Colon (tissue), 2 donors: ENCODE data around the gene ARHGAP27.
"Not testable (repeated sequence)": the region's sequence is repeated elsewhere in the genome, so short reads cannot be mapped to it uniquely, and the experiment has no call there.

Experiments used
- FAIRE-seq: peaks from 2 replicates; lab custom pipeline; 2012; peaks lifted over from hg19 to GRCh38; lab: Jason Lieb, UNC
- donor health status: control.
- donor health status: control.

The ARHGAP27 gene, protein sequence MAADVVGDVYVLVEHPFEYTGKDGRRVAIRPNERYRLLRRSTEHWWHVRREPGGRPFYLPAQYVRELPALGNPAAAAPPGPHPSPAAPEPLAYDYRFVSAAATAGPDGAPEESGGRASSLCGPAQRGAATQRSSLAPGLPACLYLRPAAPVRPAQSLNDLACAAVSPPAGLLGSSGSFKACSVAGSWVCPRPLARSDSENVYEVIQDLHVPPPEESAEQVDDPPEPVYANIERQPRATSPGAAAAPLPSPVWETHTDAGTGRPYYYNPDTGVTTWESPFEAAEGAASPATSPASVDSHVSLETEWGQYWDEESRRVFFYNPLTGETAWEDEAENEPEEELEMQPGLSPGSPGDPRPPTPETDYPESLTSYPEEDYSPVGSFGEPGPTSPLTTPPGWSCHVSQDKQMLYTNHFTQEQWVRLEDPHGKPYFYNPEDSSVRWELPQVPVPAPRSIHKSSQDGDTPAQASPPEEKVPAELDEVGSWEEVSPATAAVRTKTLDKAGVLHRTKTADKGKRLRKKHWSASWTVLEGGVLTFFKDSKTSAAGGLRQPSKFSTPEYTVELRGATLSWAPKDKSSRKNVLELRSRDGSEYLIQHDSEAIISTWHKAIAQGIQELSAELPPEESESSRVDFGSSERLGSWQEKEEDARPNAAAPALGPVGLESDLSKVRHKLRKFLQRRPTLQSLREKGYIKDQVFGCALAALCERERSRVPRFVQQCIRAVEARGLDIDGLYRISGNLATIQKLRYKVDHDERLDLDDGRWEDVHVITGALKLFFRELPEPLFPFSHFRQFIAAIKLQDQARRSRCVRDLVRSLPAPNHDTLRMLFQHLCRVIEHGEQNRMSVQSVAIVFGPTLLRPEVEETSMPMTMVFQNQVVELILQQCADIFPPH

DNA sequence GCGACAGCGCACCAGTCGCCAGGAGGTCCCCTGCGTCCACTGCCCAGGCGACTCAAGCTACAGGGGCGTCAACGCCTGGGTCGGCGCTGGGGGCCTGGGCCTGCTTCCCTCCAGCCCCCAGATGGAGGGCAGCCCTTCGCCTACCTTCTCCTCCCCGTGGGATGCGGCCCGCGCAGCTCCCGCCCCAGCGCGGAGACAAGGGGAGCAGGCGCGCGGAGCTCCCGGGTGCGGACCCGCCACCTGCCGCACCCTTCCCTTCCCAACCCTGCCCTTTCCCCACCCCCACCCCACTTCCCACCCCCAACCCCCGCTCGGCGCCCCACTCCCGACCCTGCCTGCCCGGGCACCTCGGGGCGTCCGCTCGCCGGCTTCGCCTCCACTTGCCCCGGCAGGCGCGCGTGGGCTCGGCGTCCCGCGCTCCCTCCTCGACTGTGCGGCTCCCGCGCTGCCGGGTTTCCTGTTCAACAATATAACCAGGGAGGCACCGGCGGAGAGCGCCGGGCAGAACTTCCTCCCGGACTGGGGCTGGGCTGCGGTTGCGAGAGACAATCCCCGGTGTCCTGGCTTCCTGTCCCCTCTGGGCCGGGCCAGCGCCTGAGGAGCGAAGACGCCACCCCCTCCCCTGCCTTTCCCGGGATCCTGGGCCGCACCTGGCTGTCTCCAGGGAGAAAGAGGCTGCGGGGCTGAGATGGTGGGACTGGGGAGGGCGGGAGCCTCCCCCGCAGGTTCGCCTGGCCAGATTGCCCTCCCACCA is at the start of gene ARHGAP27:
Gene ARHGAP27 (minus strand): TSS at position 466 of the 754 bp plus-strand sequence. CDS start 2,591 bp downstream, outside the sequence.
- no peak for FAIRE-seq

DNA sequence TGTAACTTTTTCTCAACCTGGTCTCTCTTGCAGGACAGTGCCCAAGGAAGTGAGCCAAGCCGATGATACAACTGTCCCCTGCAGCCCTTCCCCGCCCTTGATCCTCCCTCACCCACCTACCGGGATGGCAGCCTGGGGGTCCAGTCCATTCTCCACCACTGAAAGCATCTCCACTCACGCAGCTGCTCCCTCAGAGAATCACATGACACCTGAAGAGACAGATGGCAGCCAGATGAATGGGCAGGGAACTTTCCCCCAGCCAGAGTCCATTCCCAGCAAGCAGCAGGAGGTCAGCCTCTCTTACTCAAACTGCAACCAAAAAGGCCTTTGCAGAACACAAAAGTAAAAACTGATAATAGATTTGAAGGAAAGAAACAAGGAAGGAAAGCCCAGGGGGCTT is 49.6 kb upstream of the ARHGAP27 start:
- FAIRE-seq: not testable (repeated sequence)

DNA sequence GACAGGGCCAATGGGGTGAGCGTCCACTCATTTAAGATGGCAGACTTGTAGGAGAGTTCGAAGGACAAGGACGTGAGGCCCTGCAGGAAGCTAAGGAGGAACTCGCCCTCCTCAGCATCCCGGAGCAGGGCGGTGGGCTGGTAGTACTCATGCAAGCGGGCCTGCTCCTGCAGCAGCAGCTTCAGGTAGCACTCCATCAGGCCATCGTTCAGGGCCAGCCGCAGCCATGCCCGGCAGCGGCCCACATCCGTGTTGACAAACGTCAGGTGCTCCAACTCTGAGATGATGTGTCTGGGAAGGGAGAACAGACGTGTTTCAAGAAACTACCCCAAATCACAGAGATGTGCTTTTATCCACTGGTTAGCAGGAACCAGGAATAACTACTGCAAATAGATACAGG is 42.8 kb upstream of the ARHGAP27 start:
- not testable (repeated sequence) for FAIRE-seq

DNA sequence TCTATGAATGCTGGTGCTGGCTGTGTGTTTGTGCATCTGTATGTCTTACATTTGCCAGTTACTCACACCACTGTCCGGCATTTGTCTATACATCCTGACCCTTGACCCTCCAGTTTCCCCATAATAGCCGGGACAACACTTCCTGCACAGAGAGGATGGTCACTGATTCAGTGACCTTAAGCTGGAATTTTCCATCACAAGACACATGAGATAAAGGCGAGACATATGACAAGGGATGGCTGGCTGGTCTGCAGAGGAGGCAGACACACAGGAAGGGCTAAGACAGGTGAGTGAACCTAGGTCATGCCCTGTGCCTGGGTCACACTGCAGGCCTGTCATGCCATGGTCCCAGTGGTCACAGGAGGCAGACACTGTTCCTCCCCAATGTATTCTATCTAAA is 39.6 kb upstream of the ARHGAP27 start:
- not testable (repeated sequence) for FAIRE-seq

DNA sequence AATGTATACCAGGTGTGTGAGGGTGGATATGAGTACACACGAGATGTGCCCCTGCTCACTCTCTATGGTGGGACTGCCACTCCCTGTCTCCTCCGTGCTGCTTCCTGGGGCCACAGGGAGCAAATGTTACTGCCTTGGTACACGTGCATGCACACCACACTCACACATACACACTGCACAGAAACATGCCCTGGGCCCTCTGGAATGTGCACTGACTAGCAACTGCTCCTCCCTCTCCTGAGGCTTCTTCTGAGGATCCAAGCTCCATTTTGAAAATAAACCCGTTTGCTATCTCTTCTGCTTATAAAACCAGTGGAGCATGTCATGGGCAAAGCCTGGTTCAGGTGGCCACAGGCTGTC is 36.5 kb upstream of the ARHGAP27 start:
- not testable (repeated sequence) for FAIRE-seq

DNA sequence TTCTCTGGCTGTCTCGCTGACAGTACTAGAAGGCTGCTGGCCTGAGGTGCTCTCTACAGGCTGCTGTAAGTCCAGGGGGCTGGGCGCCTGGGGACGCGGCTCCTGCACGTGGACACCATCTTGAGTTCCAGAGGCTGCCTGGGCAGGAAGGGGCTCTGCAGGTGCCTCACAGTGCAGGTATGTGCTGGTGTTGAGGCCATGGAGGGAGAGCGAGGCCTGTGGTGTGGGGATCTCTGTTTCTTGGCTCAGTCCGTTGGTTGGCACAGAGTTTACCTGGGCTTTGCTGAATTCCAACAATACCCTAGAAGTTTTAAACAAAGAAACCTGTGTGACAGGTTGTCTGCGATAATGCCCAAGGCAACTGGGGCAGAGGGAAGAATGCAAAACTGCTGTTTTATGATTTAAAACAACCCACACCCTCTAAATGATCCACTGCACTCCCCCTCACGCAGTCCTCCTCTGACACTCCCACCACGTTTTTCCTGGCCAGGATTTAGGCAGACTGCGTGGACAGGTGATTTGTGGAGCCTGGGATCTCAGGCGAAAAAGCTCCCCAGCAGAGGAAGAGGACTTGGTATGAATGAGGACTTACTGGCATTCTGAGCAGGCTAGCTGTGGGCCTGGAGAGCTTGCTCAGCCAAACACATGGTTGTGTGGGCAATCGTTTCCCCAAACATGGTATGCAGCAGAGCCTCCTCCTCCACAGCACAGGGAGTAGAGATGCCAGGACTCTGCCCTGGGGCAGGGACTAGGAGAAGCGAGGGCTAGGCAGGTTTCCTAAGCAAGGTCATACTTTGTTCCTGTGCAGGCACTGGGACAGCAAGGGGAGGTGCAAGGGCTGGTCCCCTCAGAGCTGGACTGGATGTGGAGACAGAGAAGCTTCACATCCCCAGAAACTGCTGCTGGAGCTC is 35.9 kb upstream of the ARHGAP27 start:
- FAIRE-seq: not testable (repeated sequence)

DNA sequence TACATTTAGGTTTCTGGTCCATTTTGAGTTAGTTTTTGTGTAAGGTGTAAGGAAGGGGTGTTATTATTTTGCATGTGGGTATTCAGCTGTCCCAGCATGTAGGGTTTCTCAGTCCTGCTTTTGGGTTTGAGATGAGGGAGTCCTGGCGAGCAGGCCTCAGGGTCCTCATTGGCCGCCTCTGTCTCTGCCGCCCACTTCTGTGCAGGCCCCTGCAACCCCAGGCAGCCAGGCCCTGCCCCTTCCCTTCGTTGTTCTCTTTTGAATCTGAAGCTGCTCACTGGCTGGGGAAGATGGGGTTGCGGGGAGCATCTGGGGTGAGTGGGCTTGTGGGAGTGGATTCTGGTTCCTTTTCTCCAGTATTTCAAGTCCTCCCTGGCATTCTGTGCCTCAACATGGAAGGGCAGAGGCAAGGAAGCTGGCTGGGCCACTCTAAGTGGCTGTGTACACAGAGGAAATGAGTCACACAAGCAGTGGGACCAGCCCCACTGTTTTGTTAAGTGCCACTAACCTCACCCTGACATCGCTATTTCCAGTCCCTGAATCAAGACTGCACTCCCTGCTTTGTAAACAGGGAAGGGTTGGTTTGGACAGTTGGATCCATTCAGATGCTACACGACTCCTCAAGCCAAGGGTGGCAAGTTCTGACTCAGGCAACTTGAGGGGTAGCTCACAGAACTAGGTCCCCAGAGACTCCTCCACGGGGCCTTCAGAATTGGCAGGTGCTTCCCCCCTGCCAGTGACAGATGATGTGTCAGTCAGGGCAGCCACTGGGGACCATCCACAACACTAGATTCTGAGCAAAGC is 29.1 kb upstream of the ARHGAP27 start:
- FAIRE-seq: not testable (repeated sequence)

DNA sequence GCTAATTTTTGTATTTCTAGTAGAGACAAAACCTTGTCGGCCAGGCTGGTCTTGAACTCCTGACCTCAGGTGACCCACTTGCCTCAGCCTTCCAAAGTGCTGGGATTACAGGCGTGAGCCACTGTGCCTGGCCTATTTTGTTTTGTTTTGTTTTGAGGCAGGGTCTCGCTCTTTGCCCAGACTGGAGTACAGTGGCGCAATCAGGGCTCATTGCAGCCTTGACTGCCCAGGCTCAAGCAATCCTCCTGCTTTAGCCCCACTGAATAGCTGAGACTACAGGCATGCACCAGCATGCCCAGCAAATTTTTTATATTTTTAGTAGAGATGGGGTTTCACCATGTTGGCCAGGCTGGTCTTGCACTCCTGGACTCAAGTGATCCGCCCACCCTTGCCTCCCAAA is 27.8 kb upstream of the ARHGAP27 start:
- FAIRE-seq: not testable (repeated sequence)

DNA sequence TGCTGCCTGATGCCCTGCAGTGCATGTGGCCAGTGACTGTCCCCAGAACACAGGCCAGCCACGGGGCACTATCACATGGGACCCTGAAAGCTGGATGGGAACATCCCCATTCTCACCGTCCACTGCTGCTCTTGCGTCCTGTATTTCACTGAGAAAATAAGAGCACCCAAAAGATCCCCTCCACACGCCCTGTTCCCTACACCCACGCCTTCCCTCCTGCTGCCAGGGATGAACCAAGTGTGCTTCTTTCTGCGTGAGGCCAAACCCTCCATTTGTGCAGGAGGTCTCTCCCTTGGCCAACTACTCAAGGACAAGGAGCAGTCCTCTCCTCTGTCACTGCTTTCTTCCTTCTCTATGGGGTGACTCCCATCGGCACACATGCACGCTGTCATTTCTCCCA is 21.7 kb upstream of the ARHGAP27 start:
- FAIRE-seq: not testable (repeated sequence)

DNA sequence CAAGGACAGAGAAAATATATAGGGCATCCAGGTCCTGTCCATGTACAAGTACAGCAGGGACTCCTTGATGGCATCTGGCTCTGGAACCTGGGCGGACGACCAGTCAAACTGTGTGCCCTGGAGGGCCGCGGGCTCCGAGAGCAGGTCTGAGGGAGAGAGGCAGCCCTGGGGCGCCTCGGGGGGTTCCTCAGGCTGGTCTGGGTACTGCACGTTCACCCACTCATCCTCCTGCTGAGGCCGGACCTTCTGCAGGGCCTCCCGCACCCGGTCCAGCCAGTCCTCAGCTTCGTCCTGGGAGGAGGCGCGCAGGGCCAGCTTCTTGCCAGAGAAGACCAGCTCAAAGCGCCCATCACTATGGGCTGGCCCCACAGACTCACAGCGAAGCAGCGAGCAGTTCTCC is 21.1 kb upstream of the ARHGAP27 start:
- not testable (repeated sequence) for FAIRE-seq

DNA sequence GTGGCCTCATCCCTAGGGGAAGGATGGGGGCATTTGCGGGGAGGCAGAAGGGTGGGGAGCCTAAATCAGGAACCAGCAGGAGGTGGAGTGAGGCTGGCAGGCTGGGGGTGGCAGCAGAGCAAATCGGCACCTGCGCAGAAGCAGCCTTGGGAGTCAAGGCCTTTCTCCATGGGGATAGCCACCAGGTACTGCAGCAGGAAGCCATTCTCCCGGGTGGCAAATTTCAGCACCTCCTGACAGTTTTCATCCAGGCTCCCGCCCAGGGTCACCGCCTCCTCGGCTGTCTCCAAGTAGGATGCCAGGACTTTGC is 20.5 kb upstream of the ARHGAP27 start:
- FAIRE-seq: not testable (repeated sequence)

DNA sequence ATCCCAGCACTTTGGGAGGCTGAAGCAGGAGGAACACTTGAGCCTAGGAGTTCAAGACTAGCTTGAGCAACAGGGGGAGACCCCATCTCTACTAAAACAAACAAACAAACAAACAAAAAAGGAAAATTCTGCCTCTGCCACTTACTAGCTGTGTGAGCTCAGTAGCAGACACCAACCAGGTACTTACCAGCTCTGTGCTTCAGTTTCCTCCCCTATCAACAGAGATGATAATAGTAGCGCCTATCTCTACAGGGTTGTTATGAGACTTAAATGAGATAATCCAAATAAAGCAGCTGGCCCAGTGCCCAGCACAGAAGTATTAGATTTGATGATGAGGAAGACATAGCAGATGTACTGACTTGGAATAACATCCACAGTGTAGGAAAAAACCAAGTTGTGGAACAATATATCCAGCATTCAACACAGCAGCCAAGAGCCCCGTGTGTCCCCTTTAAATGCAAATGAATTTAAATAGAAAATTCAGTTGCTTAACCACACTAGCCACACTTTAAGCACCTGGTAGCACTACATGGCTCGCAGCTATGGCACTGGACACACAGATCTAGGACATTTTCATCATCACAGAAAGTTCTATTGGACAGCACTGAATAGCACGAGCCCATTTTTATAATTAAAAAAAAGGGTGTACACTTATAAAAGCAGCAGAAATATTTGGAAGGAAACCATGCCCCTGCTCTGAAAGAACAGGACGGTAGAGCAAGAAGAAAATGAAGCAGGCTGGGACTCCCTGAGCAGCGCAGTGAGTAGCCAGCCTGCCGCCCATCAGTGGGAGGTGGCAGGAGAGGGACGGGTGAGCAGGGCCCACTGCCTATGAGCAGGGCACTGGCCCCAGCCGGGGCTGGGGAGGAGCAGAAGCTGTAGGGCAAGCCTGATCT is 19.9 kb upstream of the ARHGAP27 start:
- not testable (repeated sequence) for FAIRE-seq

DNA sequence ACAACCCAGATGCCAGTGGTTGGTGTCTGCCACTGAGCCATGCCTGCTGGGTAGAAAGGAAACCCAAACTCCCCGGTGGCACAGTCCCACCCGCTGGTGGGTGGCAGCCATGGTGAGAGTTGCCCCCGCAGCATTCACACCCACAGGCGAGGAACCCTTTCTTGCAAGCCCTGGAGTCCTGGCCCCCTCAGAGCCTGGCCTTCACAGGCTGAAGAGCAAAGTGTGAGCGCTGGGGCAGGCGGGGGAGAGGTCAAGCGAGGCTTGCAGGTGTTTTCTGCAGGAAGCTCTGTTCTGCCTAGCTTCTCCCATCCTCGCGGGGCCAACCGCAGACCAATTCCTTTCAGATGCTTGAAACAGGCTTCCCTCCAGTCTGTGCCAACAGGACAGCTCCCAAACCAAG is 19.0 kb upstream of the ARHGAP27 start:
- not testable (repeated sequence) for FAIRE-seq

DNA sequence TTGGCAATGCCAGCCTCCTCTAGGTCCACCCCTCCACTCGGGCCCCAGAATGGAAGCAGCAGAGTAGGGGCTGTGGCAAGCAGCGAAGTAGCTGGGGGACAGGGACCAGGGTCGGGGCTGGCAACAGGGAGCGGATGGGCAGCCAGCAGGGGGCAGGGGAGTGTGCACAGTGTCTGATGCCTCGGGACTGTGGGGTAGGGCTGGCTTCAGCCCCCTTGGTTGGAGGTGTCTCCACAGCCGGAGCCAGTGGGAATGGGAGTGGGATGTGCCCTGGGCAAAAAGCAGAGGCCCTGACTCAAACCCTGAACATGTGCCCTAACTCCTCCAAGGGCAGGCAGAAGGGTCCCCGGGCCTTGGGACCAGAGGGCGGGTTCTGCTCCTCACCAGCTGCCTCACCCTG is 18.5 kb upstream of the ARHGAP27 start:
- FAIRE-seq: no peak

DNA sequence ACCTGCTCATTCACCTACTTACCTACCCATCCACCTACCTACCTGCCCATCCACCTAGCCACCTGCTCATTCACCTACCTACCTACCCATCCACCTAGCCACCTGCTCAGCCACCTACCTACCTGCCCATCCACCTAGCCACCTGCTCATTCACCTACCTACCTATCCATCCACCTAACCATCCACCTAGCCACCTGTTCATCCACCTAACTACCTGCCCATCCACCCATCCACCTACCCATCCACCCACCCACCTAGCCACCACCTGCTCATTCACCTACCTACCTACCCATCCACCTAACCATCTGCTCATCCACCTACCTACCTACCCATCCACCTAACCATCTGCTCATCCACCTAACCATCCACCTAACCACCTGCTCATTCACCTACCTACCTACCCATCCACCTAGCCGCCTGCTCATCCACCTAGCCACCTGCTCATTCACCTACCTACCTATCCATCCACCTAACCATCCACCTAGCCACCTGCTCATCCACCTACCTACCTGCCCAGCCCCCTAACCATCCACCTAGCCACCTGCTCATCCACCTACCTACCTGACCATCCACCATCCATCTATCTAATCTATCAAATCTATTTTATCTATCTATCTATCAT is 17.1 kb upstream of the ARHGAP27 start:
- FAIRE-seq: not testable (repeated sequence)

DNA sequence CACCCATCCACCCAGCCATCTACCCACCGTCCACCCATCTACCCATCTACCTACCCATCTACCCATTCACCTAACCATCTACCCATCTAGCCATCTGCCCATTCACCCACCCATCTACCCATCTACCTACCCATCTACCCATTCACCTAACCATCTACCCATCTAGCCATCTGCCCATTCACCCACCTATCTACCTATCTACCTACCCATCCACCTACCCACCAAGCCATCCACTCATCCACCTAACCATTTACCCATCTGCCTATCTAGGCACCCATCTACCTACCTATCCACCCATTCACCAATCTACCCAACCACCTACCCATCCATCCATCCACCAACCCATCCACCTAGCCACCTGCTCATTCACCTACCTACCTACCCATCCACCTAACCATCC is 16.6 kb upstream of the ARHGAP27 start:
- FAIRE-seq: not testable (repeated sequence)

DNA sequence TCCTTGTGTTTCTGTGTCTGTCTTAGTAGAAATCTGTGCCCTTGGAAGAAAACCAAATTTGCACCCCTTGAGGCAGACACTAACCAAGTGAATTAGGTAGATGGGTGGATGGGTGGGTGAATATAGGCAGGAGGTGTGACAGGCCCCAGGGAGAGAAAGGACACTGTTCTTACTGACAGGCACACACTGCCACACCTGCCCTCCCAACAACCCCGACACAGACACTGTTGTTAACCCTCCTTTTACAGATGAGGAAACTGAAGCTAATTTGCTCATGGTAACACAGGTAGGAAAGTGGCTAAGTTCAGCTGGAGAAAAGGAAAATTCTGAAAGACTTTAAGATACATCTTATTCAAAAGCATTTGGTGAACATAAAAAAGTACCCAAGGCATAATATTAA is 15.8 kb upstream of the ARHGAP27 start:
- FAIRE-seq: not testable (repeated sequence)

DNA sequence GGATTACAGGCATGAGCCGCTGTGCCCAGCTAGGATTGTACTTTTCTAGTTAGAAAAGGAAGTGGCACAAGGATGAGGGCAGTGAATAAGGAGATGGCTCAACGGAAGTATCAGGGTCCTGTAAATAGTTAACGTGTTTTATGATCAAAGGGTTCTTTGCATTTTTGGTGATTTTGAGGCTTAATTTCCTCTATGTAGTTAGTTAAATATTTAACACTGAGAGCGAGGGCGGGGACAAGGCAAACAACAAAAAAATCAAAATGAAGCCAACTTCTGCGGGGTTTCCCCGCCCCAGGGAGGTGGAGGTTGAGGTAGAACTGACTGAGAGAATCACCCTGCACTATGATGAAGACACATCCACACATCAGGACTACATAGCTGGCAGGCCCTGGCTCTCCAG is 15.4 kb upstream of the ARHGAP27 start:
- not testable (repeated sequence) for FAIRE-seq

DNA sequence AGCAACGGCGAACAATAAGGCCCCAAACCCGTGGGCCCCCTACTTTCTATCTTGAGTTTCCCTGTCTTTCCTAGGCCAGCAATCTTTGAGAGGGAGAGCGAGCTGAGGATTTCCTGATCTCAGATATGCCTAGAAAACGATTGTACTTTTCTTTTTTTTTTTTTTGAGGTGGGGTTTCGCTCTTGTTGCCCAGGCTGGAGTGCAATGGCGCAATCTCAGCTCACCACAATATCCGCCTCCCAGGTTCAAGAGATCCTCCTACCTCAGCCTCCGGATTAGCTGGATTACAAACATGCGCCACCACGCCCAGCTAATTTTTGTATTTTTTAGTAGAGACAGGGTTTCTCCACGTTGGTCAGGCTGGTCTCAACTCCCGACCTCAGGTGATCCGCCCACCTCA is 15.0 kb upstream of the ARHGAP27 start:
- not testable (repeated sequence) for FAIRE-seq
